WTC11 (cell line): ENCODE measurements around the gene CAPN9. TPM values are rescaled to one million over a fixed set of nuclear protein-coding genes. Genes with fewer than 3 reads are reported as not detected.

Experiments used
- ATAC-seq: fragments of 200-7000 bp; cut with Tn5 transposase; 2 replicates; pipeline ENCODE4 v1.10.0; 2021; ENCODE audit warnings: mild to moderate bottlenecking, moderate library complexity
- CTCF ChIA-PET: fragments of 300-600 bp; sonication (Branson Sonifier 250); formaldehyde crosslinking; loops from one replicate; lab custom pipeline; 2021; ENCODE audit warnings: antibody characterized with exemption; lab: Charles Lee
- POLR2A ChIA-PET: fragments of 350-600 bp; sonication (Branson Sonifier 250); formaldehyde crosslinking; loops from one replicate; lab custom pipeline; 2021; ENCODE audit warnings: antibody characterized with exemption; lab: Charles Lee
- DNase-seq: peaks from one replicate; pipeline ENCODE4 v3.0.0; 2021; ENCODE audit warnings: low spot score
- H3K27ac Mint-ChIP-seq: 2 replicates; pipeline ENCODE4 v1.8.0; 2021; ENCODE audit warnings: mixed read lengths
- H3K27me3 Mint-ChIP-seq: 2 replicates; pipeline ENCODE4 v1.8.0; 2021; ENCODE audit warnings: low read depth, mild to moderate bottlenecking, moderate library complexity, mixed read lengths
- H3K36me3 Mint-ChIP-seq: 2 replicates; pipeline ENCODE4 v1.8.0; 2021; ENCODE audit warnings: mixed read lengths
- H3K4me1 Mint-ChIP-seq: 2 replicates; pipeline ENCODE4 v1.8.0; 2022; ENCODE audit warnings: mixed read lengths
- H3K4me3 Mint-ChIP-seq: 2 replicates; pipeline ENCODE4 v1.8.0; 2021; ENCODE audit warnings: mild to moderate bottlenecking, moderate library complexity, mixed read lengths
- H3K9me3 Mint-ChIP-seq: 2 replicates; pipeline ENCODE4 v1.8.0; 2021; ENCODE audit warnings: mixed read lengths
- ATF3 ChIP-seq: sonication (generic); formaldehyde crosslinking; conservative IDR thresholded peaks from 2 replicates; pipeline ENCODE4 v1.8.1; 2022; ENCODE audit warnings: mild to moderate bottlenecking, missing genetic modification reagents
- E2F1 ChIP-seq: sonication (generic); formaldehyde crosslinking; IDR thresholded peaks from 2 replicates; pipeline ENCODE4 v1.8.0; 2022; ENCODE audit warnings: mild to moderate bottlenecking, missing genetic modification reagents
- ERG ChIP-seq: fragments of 250-450 bp; sonication (Bioruptor Pico); IDR thresholded peaks from 2 replicates; pipeline ENCODE4 v1.8.0; 2021; ENCODE audit warnings: mild to moderate bottlenecking
- ESRRA ChIP-seq: sonication (generic); formaldehyde crosslinking; IDR thresholded peaks from 2 replicates; pipeline ENCODE4 v1.8.1; 2022; ENCODE audit warnings: mild to moderate bottlenecking, missing genetic modification reagents, borderline replicate concordance
- FOXK1 ChIP-seq: sonication (generic); formaldehyde crosslinking; IDR thresholded peaks from 2 replicates; pipeline ENCODE4 v1.8.0; 2022; ENCODE audit warnings: mild to moderate bottlenecking, moderate library complexity, missing genetic modification reagents
- JAZF1 ChIP-seq: fragments of 250-450 bp; sonication (Bioruptor Pico); IDR thresholded peaks from 2 replicates; pipeline ENCODE4 v1.9.0; 2021; ENCODE audit warnings: moderate library complexity, mild to moderate bottlenecking, inconsistent platforms
- MAX ChIP-seq: sonication (generic); formaldehyde crosslinking; IDR thresholded peaks from 2 replicates; pipeline ENCODE4 v1.8.0; 2022; ENCODE audit warnings: mild to moderate bottlenecking, missing genetic modification reagents
- NR2C2 ChIP-seq: sonication (generic); formaldehyde crosslinking; IDR thresholded peaks from 2 replicates; pipeline ENCODE4 v1.8.0; 2022; ENCODE audit warnings: mild to moderate bottlenecking, missing genetic modification reagents
- SOX15 ChIP-seq: fragments of 250-450 bp; sonication (Bioruptor Pico); IDR thresholded peaks from 2 replicates; pipeline ENCODE4 v1.9.0; 2021; ENCODE audit warnings: mild to moderate bottlenecking
- TEAD4 ChIP-seq: sonication (generic); formaldehyde crosslinking; IDR thresholded peaks from 2 replicates; pipeline ENCODE4 v1.8.0; 2022; ENCODE audit warnings: mild to moderate bottlenecking, missing genetic modification reagents
- TP53 ChIP-seq: sonication (generic); formaldehyde crosslinking; IDR thresholded peaks from 2 replicates; pipeline ENCODE4 v1.8.1; 2023; ENCODE audit warnings: mild to moderate bottlenecking, missing genetic modification reagents
- ZNF396 ChIP-seq: fragments of 250-450 bp; sonication (Bioruptor Pico); IDR thresholded peaks from 2 replicates; pipeline ENCODE4 v1.8.0; 2021; ENCODE audit warnings: mild to moderate bottlenecking, moderate library complexity, borderline replicate concordance
- ZNF532 ChIP-seq: fragments of 250-450 bp; sonication (Bioruptor Pico); IDR thresholded peaks from 2 replicates; pipeline ENCODE4 v1.9.0; 2021; ENCODE audit warnings: mild to moderate bottlenecking, borderline replicate concordance
- ZNF671 ChIP-seq: fragments of 250-450 bp; sonication (Bioruptor Pico); IDR thresholded peaks from 2 replicates; pipeline ENCODE4 v1.8.0; 2021; ENCODE audit warnings: mild to moderate bottlenecking
- total RNA-seq: library from RNA; stranded (reverse); gene quantifications from 3 replicates; pipeline ENCODE4 v1.2.3, GENCODE V29; 2021
- TF ChIP-seq, protein P1 (sequence below): sonication (generic); formaldehyde crosslinking; IDR thresholded peaks from 2 replicates; pipeline ENCODE4 v1.8.0; 2023; ENCODE audit warnings: missing genetic modification reagents, mild to moderate bottlenecking, borderline replicate concordance
- TF ChIP-seq, protein P2 (sequence below): sonication (generic); formaldehyde crosslinking; conservative IDR thresholded peaks from 2 replicates; pipeline ENCODE4 v1.8.1; 2023; ENCODE audit warnings: mild to moderate bottlenecking, low read depth, missing genetic modification reagents, moderate library complexity
- TF ChIP-seq, protein P3 (sequence below): sonication (generic); formaldehyde crosslinking; IDR thresholded peaks from 2 replicates; pipeline ENCODE4 v1.8.1; 2022; ENCODE audit warnings: mild to moderate bottlenecking, moderate library complexity, missing genetic modification reagents

CAPN9 gene
- total RNA-seq, 1 experiment from 2014 or later, result not detected

DNA sequence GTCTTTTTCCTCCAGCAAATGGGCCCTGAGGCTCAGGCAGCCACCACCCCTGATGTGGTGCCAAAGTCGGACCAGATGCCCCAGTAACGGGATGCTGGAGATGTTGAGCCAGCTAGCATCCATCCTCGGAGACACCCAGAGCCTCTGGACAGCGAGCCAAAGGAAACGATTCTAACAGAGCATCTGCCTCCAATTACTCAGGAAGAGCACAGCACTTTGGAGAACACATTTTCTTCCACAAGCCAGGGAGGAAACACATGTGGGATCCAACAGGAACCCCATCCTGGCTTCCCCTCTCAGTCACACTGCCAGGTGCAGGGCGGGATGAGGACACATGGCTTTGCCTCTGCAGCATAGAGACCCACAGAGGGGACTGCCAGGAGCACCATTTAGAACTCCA, 76.2 kb downstream of the CAPN9 start:
- ChIA-PET CTCF (interaction anchor here (0.6 kb wide), 1 partner anchor 772 kb away, joined by 3 read pairs; no protein-coding TSS in a partner anchor), POLR2A (no interaction called here)
- TF ChIP-seq TEAD4 (CRISPR knock-in tag) (no peak), ZNF671 (CRISPR knock-in tag) (no peak), NR2C2 (CRISPR knock-in tag) (no peak), ERG (CRISPR knock-in tag) (no peak), ZNF396 (CRISPR knock-in tag) (no peak), ATF3 (no peak), JAZF1 (CRISPR knock-in tag) (no peak), SOX15 (CRISPR knock-in tag) (no peak), ESRRA (no peak)
- TF ChIP-seq, protein P1, sequence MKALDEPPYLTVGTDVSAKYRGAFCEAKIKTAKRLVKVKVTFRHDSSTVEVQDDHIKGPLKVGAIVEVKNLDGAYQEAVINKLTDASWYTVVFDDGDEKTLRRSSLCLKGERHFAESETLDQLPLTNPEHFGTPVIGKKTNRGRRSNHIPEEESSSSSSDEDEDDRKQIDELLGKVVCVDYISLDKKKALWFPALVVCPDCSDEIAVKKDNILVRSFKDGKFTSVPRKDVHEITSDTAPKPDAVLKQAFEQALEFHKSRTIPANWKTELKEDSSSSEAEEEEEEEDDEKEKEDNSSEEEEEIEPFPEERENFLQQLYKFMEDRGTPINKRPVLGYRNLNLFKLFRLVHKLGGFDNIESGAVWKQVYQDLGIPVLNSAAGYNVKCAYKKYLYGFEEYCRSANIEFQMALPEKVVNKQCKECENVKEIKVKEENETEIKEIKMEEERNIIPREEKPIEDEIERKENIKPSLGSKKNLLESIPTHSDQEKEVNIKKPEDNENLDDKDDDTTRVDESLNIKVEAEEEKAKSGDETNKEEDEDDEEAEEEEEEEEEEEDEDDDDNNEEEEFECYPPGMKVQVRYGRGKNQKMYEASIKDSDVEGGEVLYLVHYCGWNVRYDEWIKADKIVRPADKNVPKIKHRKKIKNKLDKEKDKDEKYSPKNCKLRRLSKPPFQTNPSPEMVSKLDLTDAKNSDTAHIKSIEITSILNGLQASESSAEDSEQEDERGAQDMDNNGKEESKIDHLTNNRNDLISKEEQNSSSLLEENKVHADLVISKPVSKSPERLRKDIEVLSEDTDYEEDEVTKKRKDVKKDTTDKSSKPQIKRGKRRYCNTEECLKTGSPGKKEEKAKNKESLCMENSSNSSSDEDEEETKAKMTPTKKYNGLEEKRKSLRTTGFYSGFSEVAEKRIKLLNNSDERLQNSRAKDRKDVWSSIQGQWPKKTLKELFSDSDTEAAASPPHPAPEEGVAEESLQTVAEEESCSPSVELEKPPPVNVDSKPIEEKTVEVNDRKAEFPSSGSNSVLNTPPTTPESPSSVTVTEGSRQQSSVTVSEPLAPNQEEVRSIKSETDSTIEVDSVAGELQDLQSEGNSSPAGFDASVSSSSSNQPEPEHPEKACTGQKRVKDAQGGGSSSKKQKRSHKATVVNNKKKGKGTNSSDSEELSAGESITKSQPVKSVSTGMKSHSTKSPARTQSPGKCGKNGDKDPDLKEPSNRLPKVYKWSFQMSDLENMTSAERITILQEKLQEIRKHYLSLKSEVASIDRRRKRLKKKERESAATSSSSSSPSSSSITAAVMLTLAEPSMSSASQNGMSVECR (CRISPR knock-in tag), result no peak
- TF ChIP-seq, protein P2, sequence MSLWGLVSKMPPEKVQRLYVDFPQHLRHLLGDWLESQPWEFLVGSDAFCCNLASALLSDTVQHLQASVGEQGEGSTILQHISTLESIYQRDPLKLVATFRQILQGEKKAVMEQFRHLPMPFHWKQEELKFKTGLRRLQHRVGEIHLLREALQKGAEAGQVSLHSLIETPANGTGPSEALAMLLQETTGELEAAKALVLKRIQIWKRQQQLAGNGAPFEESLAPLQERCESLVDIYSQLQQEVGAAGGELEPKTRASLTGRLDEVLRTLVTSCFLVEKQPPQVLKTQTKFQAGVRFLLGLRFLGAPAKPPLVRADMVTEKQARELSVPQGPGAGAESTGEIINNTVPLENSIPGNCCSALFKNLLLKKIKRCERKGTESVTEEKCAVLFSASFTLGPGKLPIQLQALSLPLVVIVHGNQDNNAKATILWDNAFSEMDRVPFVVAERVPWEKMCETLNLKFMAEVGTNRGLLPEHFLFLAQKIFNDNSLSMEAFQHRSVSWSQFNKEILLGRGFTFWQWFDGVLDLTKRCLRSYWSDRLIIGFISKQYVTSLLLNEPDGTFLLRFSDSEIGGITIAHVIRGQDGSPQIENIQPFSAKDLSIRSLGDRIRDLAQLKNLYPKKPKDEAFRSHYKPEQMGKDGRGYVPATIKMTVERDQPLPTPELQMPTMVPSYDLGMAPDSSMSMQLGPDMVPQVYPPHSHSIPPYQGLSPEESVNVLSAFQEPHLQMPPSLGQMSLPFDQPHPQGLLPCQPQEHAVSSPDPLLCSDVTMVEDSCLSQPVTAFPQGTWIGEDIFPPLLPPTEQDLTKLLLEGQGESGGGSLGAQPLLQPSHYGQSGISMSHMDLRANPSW, result no peak
- no peaks in the 10 kb centered on the region for H3K36me3 Mint-ChIP-seq
- no peaks in the 10 kb centered on the region for H3K4me1 Mint-ChIP-seq
- H3K27me3 Mint-ChIP-seq, result no peaks in the 10 kb centered on the region; the same call in 1 of the 2 replicates
- H3K4me3 Mint-ChIP-seq, result no peak overlapping the region
- no peaks in the 10 kb centered on the region for H3K9me3 Mint-ChIP-seq
- ATAC-seq (no peak), DNase-seq (no peak)
- no peak overlapping the region for H3K27ac Mint-ChIP-seq

GRCh38 chr1:230823931-230824381, 76.8 kb downstream of the CAPN9 start:
- TF ChIP-seq FOXK1 (CRISPR knock-in tag), result no peak
- ChIA-PET CTCF (no interaction called here), POLR2A (no interaction called here)
- Mint-ChIP-seq H3K36me3 (no peaks in the 10 kb centered on the region), H3K9me3 (no peaks in the 10 kb centered on the region), H3K4me3 (no peak overlapping the region), H3K27ac (no peak overlapping the region), H3K4me1 (no peaks in the 10 kb centered on the region), H3K27me3 (no peaks in the 10 kb centered on the region; the same call in 1 of the 2 replicates)
- ATAC-seq, result no peak
- no peak for DNase-seq

DNA sequence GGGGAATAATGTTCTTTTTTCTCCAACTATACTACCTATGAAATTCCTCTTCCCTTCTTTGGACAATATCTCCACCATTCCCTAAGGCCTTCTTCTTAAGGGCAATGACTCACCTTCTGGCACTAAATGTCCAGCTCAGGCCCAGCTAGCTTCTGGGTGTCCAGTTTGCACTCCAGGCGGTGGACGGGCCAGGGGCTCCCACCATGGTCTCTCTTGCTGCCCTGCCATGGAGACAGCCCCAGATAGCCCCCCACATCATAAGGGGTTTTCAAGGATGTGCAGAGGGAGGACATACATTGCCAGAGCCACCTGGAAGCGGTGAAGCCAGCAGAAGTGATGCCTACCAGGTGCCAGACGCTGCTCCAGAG, 77.3 kb downstream of the CAPN9 start:
- no peak overlapping the region for H3K4me3 Mint-ChIP-seq
- no peaks in the 10 kb centered on the region; the same call in 1 of the 2 replicates for H3K27me3 Mint-ChIP-seq
- H3K9me3 Mint-ChIP-seq, result no peaks in the 10 kb centered on the region
- DNase-seq (no peak), ATAC-seq (no peak)
- POLR2A ChIA-PET, result no interaction called here
- no peaks in the 10 kb centered on the region for H3K4me1 Mint-ChIP-seq
- no peak overlapping the region for H3K27ac Mint-ChIP-seq
- H3K36me3 Mint-ChIP-seq, result no peaks in the 10 kb centered on the region
- CTCF ChIA-PET, result no interaction called here
- TF ChIP-seq TP53 (CRISPR knock-in tag), result no peak
- TF ChIP-seq MAX (CRISPR knock-in tag), result no peak
- no peak for TF ChIP-seq FOXK1 (CRISPR knock-in tag)
- no peak for TF ChIP-seq ZNF532
- no peak for TF ChIP-seq E2F1 (CRISPR knock-in tag)
- TF ChIP-seq, protein P3, sequence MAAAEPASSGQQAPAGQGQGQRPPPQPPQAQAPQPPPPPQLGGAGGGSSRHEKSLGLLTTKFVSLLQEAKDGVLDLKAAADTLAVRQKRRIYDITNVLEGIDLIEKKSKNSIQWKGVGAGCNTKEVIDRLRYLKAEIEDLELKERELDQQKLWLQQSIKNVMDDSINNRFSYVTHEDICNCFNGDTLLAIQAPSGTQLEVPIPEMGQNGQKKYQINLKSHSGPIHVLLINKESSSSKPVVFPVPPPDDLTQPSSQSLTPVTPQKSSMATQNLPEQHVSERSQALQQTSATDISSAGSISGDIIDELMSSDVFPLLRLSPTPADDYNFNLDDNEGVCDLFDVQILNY (CRISPR knock-in tag), result no peak
